K562 (cell line): ENCODE data around the gene CCDC127. TPM values are rescaled to one million over a fixed set of nuclear protein-coding genes. Genes with fewer than 3 reads are reported as not detected.

ENCODE experiments used
- ATAC-seq: fragments of 200-7000 bp; cut with Tn5 transposase; 3 replicates; pipeline ENCODE4 v1.9.1; 2020; ENCODE audit warnings: moderate library complexity
- BruUV-seq: library from RNA; stranded (reverse); fragments of 400-500 nt; replicated peaks from 2 replicates; lab custom pipeline; 2021; lab: Mats Ljungman, UMichigan
- CTCF ChIA-PET: fragments of 300-600 bp; formaldehyde crosslinking; extraction: SDS; loops from one replicate; lab custom pipeline; 2021; ENCODE audit warnings: low intra/inter-chr PET ratio; lab: Yijun Ruan, JAX
- POLR2A ChIA-PET: fragments of 300-600, 350-650 bp; sonication (Branson Sonifier 250); formaldehyde crosslinking; extraction: SDS; loops from one replicate; lab custom pipeline; 2021; ENCODE audit warnings: antibody characterized with exemption, inconsistent platforms; lab: Yijun Ruan, JAX
- DNase-seq, 4 experiments: peaks; one replicate each; pipeline versions ENCODE4 v3.0.0 to v3.0.0-alpha.2; 2011 to 2018; ENCODE audit warnings: low spot score in 3 of 4, mixed read lengths in 3 of 4; ENCODE audit errors: extremely low read depth in 1 of 4
- FAIRE-seq: peaks from 2 replicates; lab custom pipeline; 2011; peaks lifted over from hg19 to GRCh38; lab: Jason Lieb, UNC
- H2AFZ ChIP-seq: 2 replicates; pipeline ENCODE4 v1.6.0; 2011; ENCODE audit warnings: low read depth, low read length, control low read depth, inconsistent platforms
- H3K27ac ChIP-seq: fragments of 200-600 bp; 3 replicates; pipeline ENCODE4 v1.8.0; 2011; ENCODE audit warnings: low read depth, mild to moderate bottlenecking, control low read depth, inconsistent platforms, low read length, moderate library complexity, mixed read lengths; ENCODE audit errors: extremely low read depth
- H3K27me3 ChIP-seq, 2 experiments: fragments of 300-600 bp in 1 of 2; 2 replicates in 1 of 2; 3 replicates in 1 of 2; pipeline versions ENCODE4 v1.6.0 to v1.8.0; 2011; ENCODE audit warnings: inconsistent platforms in 2 of 2, low read length in 2 of 2, mild to moderate bottlenecking in 1 of 2, mixed read lengths in 1 of 2, moderate library complexity in 1 of 2; ENCODE audit not compliant: control insufficient read depth in 2 of 2, insufficient read depth in 2 of 2
- H3K36me3 ChIP-seq: fragments of 300-600 bp; 3 replicates; pipeline ENCODE4 v1.8.0; 2011; ENCODE audit warnings: mild to moderate bottlenecking, low read length, inconsistent platforms; ENCODE audit not compliant: control insufficient read depth, insufficient read depth
- H3K4me1 ChIP-seq, 2 experiments: fragments of 200-600 bp in 1 of 2; replicated peaks in 1 of 2; 2 replicates in 1 of 2; 3 replicates in 1 of 2; pipeline versions ENCODE4 v1.5.1 to v1.8.0; 2011; ENCODE audit warnings: inconsistent platforms in 2 of 2, low read length in 2 of 2, mild to moderate bottlenecking in 1 of 2, mixed read lengths in 1 of 2, moderate library complexity in 1 of 2; ENCODE audit not compliant: control insufficient read depth in 2 of 2, insufficient read depth in 2 of 2
- H3K4me2 ChIP-seq: 2 replicates; pipeline ENCODE4 v1.6.1; 2011; ENCODE audit warnings: low read length, control low read depth, inconsistent platforms, mixed read lengths; ENCODE audit not compliant: insufficient read depth
- H3K4me3 ChIP-seq: fragments of 200-600 bp; sonication (generic), shearing (Covaris generic); 2 replicates; pipeline ENCODE4 v1.5.1; 2016; ENCODE audit warnings: control low read depth, inconsistent platforms
- H3K79me2 ChIP-seq: fragments of 200-600 bp; 3 replicates; pipeline ENCODE4 v1.8.0; 2011; ENCODE audit warnings: low read length, inconsistent platforms; ENCODE audit not compliant: control insufficient read depth, insufficient read depth
- H3K9ac ChIP-seq, 2 experiments: 2 replicates each; pipeline versions ENCODE4 v1.6.0 to v1.6.1; 2011; ENCODE audit warnings: low read depth in 2 of 2, low read length in 2 of 2, control low read depth in 1 of 2, inconsistent platforms in 1 of 2, mild to moderate bottlenecking in 1 of 2, mixed read lengths in 1 of 2; ENCODE audit not compliant: insufficient read depth in 1 of 2
- H3K9me1 ChIP-seq: one replicate; pipeline ENCODE4 v1.6.0; 2011; ENCODE audit warnings: inconsistent platforms, mild to moderate bottlenecking, low read length, moderate library complexity; ENCODE audit not compliant: control insufficient read depth, insufficient read depth
- H3K9me3 ChIP-seq: replicated peaks from 2 replicates; pipeline ENCODE4 v1.5.1; 2011; ENCODE audit warnings: low read depth, low read length, inconsistent platforms; ENCODE audit not compliant: control insufficient read depth, insufficient read depth
- H4K20me1 ChIP-seq: replicated peaks from 2 replicates; pipeline ENCODE4 v1.6.1; 2011; ENCODE audit warnings: low read length, inconsistent platforms, mixed read lengths; ENCODE audit not compliant: control insufficient read depth, insufficient read depth
- FOXK2 ChIP-seq, 2 experiments: fragments of 450-650 bp; IDR thresholded peaks in 1 of 2; conservative IDR thresholded peaks in 1 of 2; 2 replicates each; pipeline ENCODE4 v1.6.1; 2016; ENCODE audit warnings: low read depth in 2 of 2, mild to moderate bottlenecking in 1 of 2
- KDM1A ChIP-seq, 2 experiments: fragments of 450-650 bp; IDR thresholded peaks; 2 replicates each; pipeline ENCODE4 v1.6.1; 2016; ENCODE audit warnings: mild to moderate bottlenecking in 2 of 2
- POLR2H ChIP-seq: IDR thresholded peaks from 2 replicates; pipeline ENCODE4 v1.6.1; 2016; ENCODE audit warnings: missing genetic modification characterization, low read depth, mild to moderate bottlenecking, control low read depth, missing compliant biosample characterization, moderate library complexity
- SMAD4 ChIP-seq: fragments of 250-450 bp; sonication (Bioruptor Pico); conservative IDR thresholded peaks from 2 replicates; pipeline ENCODE4 v1.8.0; 2021; ENCODE audit warnings: inconsistent platforms, mild to moderate bottlenecking, moderate library complexity
- ZNF431 ChIP-seq: sonication (generic); formaldehyde crosslinking; IDR thresholded peaks from 2 replicates; pipeline ENCODE4 v1.8.0; 2022; ENCODE audit warnings: mild to moderate bottlenecking, missing genetic modification reagents
- ZNF609 ChIP-seq: sonication (generic); formaldehyde crosslinking; IDR thresholded peaks from 2 replicates; pipeline ENCODE4 v1.8.1; 2023; ENCODE audit warnings: missing genetic modification reagents, mild to moderate bottlenecking, borderline replicate concordance
- WGBS: fragments of 100-300 bp; shearing (Covaris generic); methylation state at CpG from one replicate; pipeline ENCODE4 v1.1.6; 2016; ENCODE audit warnings: low coverage, mixed read lengths; ENCODE audit not compliant: insufficient coverage; ENCODE audit errors: missing lambda C conversion rate; 5-methylcytosine and 5-hydroxymethylcytosine counted together
- in situ Hi-C: fragments of 300-500 bp; cut with MboI; formaldehyde crosslinking; loops from 4 replicates; pipeline ENCODE4 v1.15.0; 2018; ENCODE audit warnings: inconsistent platforms, mixed read lengths
- intact Hi-C: fragments of 100-400 bp; cut with micrococcal nuclease; formaldehyde crosslinking; loops from 2 replicates; pipeline ENCODE4 v1.14.2; 2022
- polyA plus RNA-seq, 8 experiments: library from polyadenylated mRNA; depleted of rRNA in 4 of 8; stranded (reverse) in 5 of 8; unstranded in 3 of 8; fragments of >200 nt; fragmentation: Nextera tagmentation in 2 of 8; fragmentation: Illumina TruSeq in 1 of 8; extraction: Ambion mirVana in 2 of 8; extraction: Trizol in 1 of 8; gene quantifications; 2 replicates each; pipeline versions ENCODE4 v1.2.1 to v1.2.3, GENCODE V29; 2011 to 2014; ENCODE audit warnings: inconsistent platforms in 1 of 8, missing spikeins in 1 of 8
- total RNA-seq, 7 experiments: library from RNA; depleted of rRNA in 6 of 7; stranded (reverse); fragments of >200 nt in 6 of 7; fragmentation: Illumina TruSeq in 2 of 7; extraction: Trizol in 2 of 7; gene quantifications; 2 replicates each; pipeline versions ENCODE4 v1.2.1 to v1.2.3, GENCODE V29; 2011 to 2021; ENCODE audit warnings: low replicate concordance in 1 of 7

Gene CCDC127
- total and polyA plus RNA-seq, 9 of the 15 experiments (the other 6 are each of a cell fraction or from before 2014, with no cell fraction given) = 2.7 to 4.5 (median 4.1) TPM

GRCh38 chr5:162565-163337 is 55.2 kb downstream of the CCDC127 start:
- H3K9me3 ChIP-seq = no peaks in the 10 kb centered on the region
- ChIA-PET CTCF (no interaction called here), POLR2A (no interaction called here)

More at GRCh38 chr5:162565-163337, 55.2 kb downstream of the CCDC127 start:
- WGBS = 0% methylated on average over 23 of the region's 23 CpGs
- Histone ChIP-seq H3K9me1 (no peaks in the 10 kb centered on the region), H3K4me1 (peaks cover 0 to 8% of the 10 kb centered on the region in 2 experiments; a peak in 1 of 5 replicates), H2AFZ (no peak overlapping the region), H3K79me2 (no peaks in the 10 kb centered on the region), H3K36me3 (no peaks in the 10 kb centered on the region), H3K27me3 (peaks cover 30 to 65% of the 10 kb centered on the region in 2 experiments), H3K4me3 (no peak overlapping the region), H3K9ac (no peak overlapping the region), H3K27ac (no peak overlapping the region), H3K4me2 (no peak overlapping the region), H4K20me1 (peaks cover 2% of the 10 kb centered on the region; the same call in 1 of the 2 replicates)
- in situ Hi-C loops (no loop called here), intact Hi-C loops (no loop called here)
- no peak for TF ChIP-seq ZNF431 (CRISPR knock-in tag)
- no peak for TF ChIP-seq FOXK2 (conservative IDR thresholded peaks at IDR 0.05 in 1 of 2, IDR thresholded peaks at IDR 0.05 in 1 of 2; ENCODE audit: low read depth in 2 of 2)
- TF ChIP-seq SMAD4 (CRISPR knock-in tag) = no peak
- TF ChIP-seq POLR2H = no peak
- TF ChIP-seq KDM1A (IDR thresholded peaks at IDR 0.05) = no peak
- TF ChIP-seq ZNF609 (CRISPR knock-in tag) = no peak
- no peak for ATAC-seq
- no peak for FAIRE-seq
- BruUV-seq = no TSS peak
- DNase-seq = no peak
